SK-N-SH (cell line): ENCODE data around the gene PPP1R16B. TPM values are rescaled to one million over a fixed set of nuclear protein-coding genes. Genes with fewer than 3 reads are reported as not detected.

Source experiments
- CTCF ChIA-PET: fragments of 300-600, 350-600 bp; formaldehyde crosslinking; extraction: SDS; loops from one replicate; lab custom pipeline; 2021; lab: Yijun Ruan, JAX
- POLR2A ChIA-PET: fragments of 350-600 bp; sonication (Branson Sonifier 250); formaldehyde crosslinking; extraction: SDS; loops from one replicate; lab custom pipeline; 2020; ENCODE audit warnings: antibody characterized with exemption, inconsistent platforms; lab: Yijun Ruan, JAX
- DNase-seq: peaks from one replicate; pipeline ENCODE4 v3.0.0; 2012
- H2AFZ ChIP-seq: fragments of 200-600 bp; sonication (generic); 2 replicates; pipeline ENCODE4 v1.8.1; 2016; ENCODE audit warnings: antibody characterized with exemption, mild to moderate bottlenecking, low read depth
- H3F3A ChIP-seq: fragments of 200-600 bp; sonication (generic); replicated peaks from 2 replicates; pipeline ENCODE3; 2016; ENCODE audit warnings: antibody characterized with exemption, mild to moderate bottlenecking; ENCODE audit not compliant: insufficient read depth
- H3K27ac ChIP-seq, 2 experiments: fragments of 200-500 bp in 1 of 2; fragments of 200-600 bp in 1 of 2; sonication (Bioruptor generic) in 1 of 2; sonication (generic), shearing (Covaris generic) in 1 of 2; 2 replicates each; pipeline versions ENCODE4 v1.5.1 to v1.6.1; 2014 to 2016; ENCODE audit warnings: low read depth in 2 of 2, inconsistent platforms in 1 of 2, low read length in 1 of 2, mild to moderate bottlenecking in 1 of 2, mixed read lengths in 1 of 2
- H3K27me3 ChIP-seq: fragments of 200-600 bp; sonication (generic), shearing (Covaris generic); 2 replicates; pipeline ENCODE4 v1.6.1; 2016; ENCODE audit warnings: mixed run types; ENCODE audit not compliant: insufficient read depth
- H3K36me3 ChIP-seq, 2 experiments: fragments of 200-500 bp in 1 of 2; fragments of 200-600 bp in 1 of 2; sonication (Bioruptor generic) in 1 of 2; sonication (generic) in 1 of 2; replicated peaks in 1 of 2; 2 replicates each; pipeline versions ENCODE3 to v1.5.1; 2014 to 2016; ENCODE audit warnings: low read length in 1 of 2, mild to moderate bottlenecking in 1 of 2; ENCODE audit not compliant: insufficient read depth in 2 of 2, control insufficient read depth in 1 of 2
- H3K4me1 ChIP-seq, 2 experiments: fragments of 200-500 bp in 1 of 2; fragments of 200-600 bp in 1 of 2; sonication (Bioruptor generic) in 1 of 2; sonication (generic), shearing (Covaris generic) in 1 of 2; 2 replicates each; pipeline versions ENCODE4 v1.5.1 to v1.6.1; 2014 to 2016; ENCODE audit warnings: low read depth in 1 of 2, low read length in 1 of 2, mixed run types in 1 of 2; ENCODE audit not compliant: insufficient read depth in 2 of 2, control insufficient read depth in 1 of 2
- H3K4me2 ChIP-seq: fragments of 200-600 bp; sonication (generic), shearing (Covaris generic); 2 replicates; pipeline ENCODE4 v1.6.1; 2017; ENCODE audit warnings: mixed run types
- H3K4me3 ChIP-seq, 2 experiments: fragments of 200-500 bp in 1 of 2; fragments of 200-600 bp in 1 of 2; sonication (Bioruptor generic) in 1 of 2; sonication (generic), shearing (Covaris generic) in 1 of 2; 2 replicates each; pipeline versions ENCODE4 v1.5.1 to v1.8.1; 2014 to 2016; ENCODE audit warnings: low read depth in 2 of 2, inconsistent platforms in 1 of 2, low read length in 1 of 2, mild to moderate bottlenecking in 1 of 2, mixed read lengths in 1 of 2, moderate library complexity in 1 of 2
- H3K79me2 ChIP-seq: fragments of 200-600 bp; sonication (generic); 2 replicates; pipeline ENCODE4 v1.8.1; 2017; ENCODE audit warnings: mild to moderate bottlenecking; ENCODE audit not compliant: insufficient read depth
- H3K9ac ChIP-seq: fragments of 200-600 bp; sonication (generic); 2 replicates; pipeline ENCODE4 v1.6.1; 2017; ENCODE audit warnings: mixed run types
- H3K9me2 ChIP-seq: fragments of 200-600 bp; sonication (generic); 2 replicates; pipeline ENCODE4 v1.6.1; 2017; ENCODE audit warnings: mixed run types
- H3K9me3 ChIP-seq: fragments of 200-600 bp; sonication (generic); 2 replicates; pipeline ENCODE4 v1.6.1; 2017; ENCODE audit warnings: mixed run types, mild to moderate bottlenecking, moderate library complexity
- H4K20me1 ChIP-seq: fragments of 200-600 bp; sonication (generic); 2 replicates; pipeline ENCODE4 v1.6.1; 2017; ENCODE audit warnings: mild to moderate bottlenecking, mixed run types; ENCODE audit not compliant: insufficient read depth
- EZH2phosphoT487 ChIP-seq: fragments of 200-600 bp; sonication (generic); IDR thresholded peaks from 2 replicates; pipeline ENCODE4 v1.6.1; 2017; ENCODE audit warnings: low read depth, mixed run types, mild to moderate bottlenecking, antibody characterized with exemption, moderate library complexity, borderline replicate concordance
- FOSL2 ChIP-seq: IDR thresholded peaks from 2 replicates; pipeline ENCODE4 v1.4.0; 2012; ENCODE audit warnings: low read depth, mild to moderate bottlenecking, moderate library complexity, borderline replicate concordance
- FOXJ3 ChIP-seq: sonication (generic); formaldehyde crosslinking; IDR thresholded peaks from 2 replicates; pipeline ENCODE4 v1.5.1; 2020; ENCODE audit warnings: mild to moderate bottlenecking, missing genetic modification reagents
- NFIC ChIP-seq: IDR thresholded peaks from 2 replicates; pipeline ENCODE4 v1.4.0; 2012; ENCODE audit warnings: borderline replicate concordance
- POLR2AphosphoS5 ChIP-seq: IDR thresholded peaks from 2 replicates; pipeline ENCODE4 v1.6.1; 2012; ENCODE audit warnings: low read depth, low read length
- SMC3 ChIP-seq: IDR thresholded peaks from 2 replicates; pipeline ENCODE4 v1.6.1; 2012; ENCODE audit warnings: low read depth, low read length, improper control_type of control experiment
- TCF12 ChIP-seq: IDR thresholded peaks from 2 replicates; pipeline ENCODE4 v1.4.0; 2012
- YY1 ChIP-seq: IDR thresholded peaks from 2 replicates; pipeline ENCODE4 v1.4.0; 2012; ENCODE audit warnings: low read depth, mild to moderate bottlenecking
- WGBS: methylation state at CpG from one replicate; pipeline ENCODE4 v1.1.6; 2017; ENCODE audit warnings: low lambda C conversion rate; 5-methylcytosine and 5-hydroxymethylcytosine counted together
- polyA plus RNA-seq, 3 experiments: library from polyadenylated mRNA; depleted of rRNA; stranded (reverse); fragments of >200 nt; gene quantifications; 2 replicates each; pipeline ENCODE4 v1.2.3, GENCODE V29; 2012
- TF ChIP-seq, protein P1 (sequence below): IDR thresholded peaks from 2 replicates; pipeline ENCODE4 v1.6.1; 2012; ENCODE audit warnings: mild to moderate bottlenecking, low read depth, low read length, moderate library complexity
- TF ChIP-seq, protein P2 (sequence below): IDR thresholded peaks from 2 replicates; pipeline ENCODE4; 2012
- TF ChIP-seq, protein P3 (sequence below): fragments of 150-350 bp; IDR thresholded peaks from 2 replicates; pipeline ENCODE4 v1.6.1; 2017; ENCODE audit warnings: antibody characterized with exemption, low read length, low read depth, borderline replicate concordance
- TF ChIP-seq, protein P4 (sequence below): IDR thresholded peaks from 2 replicates; pipeline ENCODE4 v1.4.0; 2012; ENCODE audit warnings: low read depth, borderline replicate concordance
- TF ChIP-seq, protein P5 (sequence below): IDR thresholded peaks from 2 replicates; pipeline ENCODE4 v1.4.0; 2012; ENCODE audit warnings: low read depth, borderline replicate concordance

Gene PPP1R16B
- polyA plus RNA-seq, 1 of the 3 experiments (the other 2 are of a cell fraction) = 0.28 TPM

DNA sequence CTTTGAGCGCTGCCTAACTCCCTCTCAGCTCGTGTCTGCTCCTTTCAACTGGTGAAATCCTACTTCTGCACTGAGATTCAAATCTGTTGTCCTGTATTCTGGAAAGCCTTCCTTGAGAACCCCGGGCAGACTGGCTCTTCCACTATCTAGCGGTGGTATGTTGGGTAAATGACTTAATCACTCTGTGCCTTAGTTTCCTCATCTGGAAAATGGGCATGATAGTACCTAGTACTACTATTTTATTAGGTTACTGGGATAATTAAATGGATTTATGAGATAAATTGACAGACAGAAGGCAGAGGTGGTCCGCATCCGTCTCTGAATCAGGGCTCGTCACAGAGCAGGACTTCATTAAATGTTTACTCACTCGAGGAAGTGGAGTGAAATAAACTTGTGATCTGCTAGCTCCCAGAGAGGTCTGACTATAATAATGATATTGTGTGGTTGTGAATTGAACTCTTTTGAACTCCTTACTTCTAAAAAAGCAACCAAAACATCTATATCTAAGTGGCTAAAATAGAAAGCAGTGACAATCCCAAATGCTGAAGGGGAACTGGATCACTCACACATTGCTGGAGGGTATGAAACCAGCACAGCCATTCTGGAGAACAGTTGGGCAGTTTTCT is 26.6 kb downstream of the PPP1R16B start:
- no peaks in the 10 kb centered on the region for H3K9me3 ChIP-seq
- ChIA-PET POLR2A (no interaction called here), CTCF (no interaction called here)
- WGBS = 72% methylated on average over 8 of the region's 8 CpGs
- no peaks in the 10 kb centered on the region for H4K20me1 ChIP-seq
- no peak overlapping the region for H3K4me3 ChIP-seq
- H3K4me2 ChIP-seq = no peak overlapping the region
- no peaks in the 10 kb centered on the region for H3F3A ChIP-seq
- TF ChIP-seq, protein P1, sequence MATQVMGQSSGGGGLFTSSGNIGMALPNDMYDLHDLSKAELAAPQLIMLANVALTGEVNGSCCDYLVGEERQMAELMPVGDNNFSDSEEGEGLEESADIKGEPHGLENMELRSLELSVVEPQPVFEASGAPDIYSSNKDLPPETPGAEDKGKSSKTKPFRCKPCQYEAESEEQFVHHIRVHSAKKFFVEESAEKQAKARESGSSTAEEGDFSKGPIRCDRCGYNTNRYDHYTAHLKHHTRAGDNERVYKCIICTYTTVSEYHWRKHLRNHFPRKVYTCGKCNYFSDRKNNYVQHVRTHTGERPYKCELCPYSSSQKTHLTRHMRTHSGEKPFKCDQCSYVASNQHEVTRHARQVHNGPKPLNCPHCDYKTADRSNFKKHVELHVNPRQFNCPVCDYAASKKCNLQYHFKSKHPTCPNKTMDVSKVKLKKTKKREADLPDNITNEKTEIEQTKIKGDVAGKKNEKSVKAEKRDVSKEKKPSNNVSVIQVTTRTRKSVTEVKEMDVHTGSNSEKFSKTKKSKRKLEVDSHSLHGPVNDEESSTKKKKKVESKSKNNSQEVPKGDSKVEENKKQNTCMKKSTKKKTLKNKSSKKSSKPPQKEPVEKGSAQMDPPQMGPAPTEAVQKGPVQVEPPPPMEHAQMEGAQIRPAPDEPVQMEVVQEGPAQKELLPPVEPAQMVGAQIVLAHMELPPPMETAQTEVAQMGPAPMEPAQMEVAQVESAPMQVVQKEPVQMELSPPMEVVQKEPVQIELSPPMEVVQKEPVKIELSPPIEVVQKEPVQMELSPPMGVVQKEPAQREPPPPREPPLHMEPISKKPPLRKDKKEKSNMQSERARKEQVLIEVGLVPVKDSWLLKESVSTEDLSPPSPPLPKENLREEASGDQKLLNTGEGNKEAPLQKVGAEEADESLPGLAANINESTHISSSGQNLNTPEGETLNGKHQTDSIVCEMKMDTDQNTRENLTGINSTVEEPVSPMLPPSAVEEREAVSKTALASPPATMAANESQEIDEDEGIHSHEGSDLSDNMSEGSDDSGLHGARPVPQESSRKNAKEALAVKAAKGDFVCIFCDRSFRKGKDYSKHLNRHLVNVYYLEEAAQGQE = no peak
- no peaks in the 10 kb centered on the region; the same call in 1 of the 2 replicates for H3K27me3 ChIP-seq
- peaks cover 0 to 15% of the 10 kb centered on the region in 2 experiments; a peak in 2 of 4 replicates for H3K4me1 ChIP-seq
- no peaks in the 10 kb centered on the region for H3K9me2 ChIP-seq
- H3K27ac ChIP-seq = no peak overlapping the region
- H3K79me2 ChIP-seq = no peaks in the 10 kb centered on the region
- no peak for DNase-seq
- no peaks in the 10 kb centered on the region for H3K36me3 ChIP-seq
- H3K9ac ChIP-seq = no peak overlapping the region
- H2AFZ ChIP-seq = no peak overlapping the region

DNA sequence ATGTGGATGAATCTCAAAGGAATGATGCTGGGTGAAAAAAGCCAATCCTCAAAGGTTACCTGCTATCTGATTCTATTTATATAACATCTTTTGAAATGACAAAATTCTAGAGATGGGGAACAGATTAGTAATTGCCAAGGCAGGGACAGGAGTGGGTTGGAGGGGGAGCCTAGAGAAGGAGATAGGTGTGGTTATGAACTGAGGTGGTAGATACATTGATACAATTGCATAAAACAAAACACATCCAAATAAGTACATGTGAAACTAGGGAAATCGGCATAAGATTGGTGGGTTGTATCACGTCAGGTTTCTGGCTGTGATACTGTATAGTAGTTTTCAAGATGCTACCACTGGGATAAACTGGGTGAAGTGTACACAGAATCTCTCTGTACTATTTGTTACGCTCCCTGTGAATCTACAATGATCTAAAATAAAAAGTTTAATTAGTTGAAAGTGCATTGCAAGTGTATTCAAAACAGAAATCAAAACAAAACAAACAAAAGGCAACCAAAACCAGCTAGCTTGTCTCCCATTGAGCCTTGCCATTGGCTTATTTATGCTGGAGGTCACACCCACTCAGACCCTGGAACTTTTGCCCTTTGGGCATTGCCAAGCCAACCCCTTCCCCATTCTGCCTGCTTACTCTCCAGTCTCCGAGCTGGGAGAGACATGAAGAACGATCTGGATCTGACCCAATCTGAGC is 27.8 kb downstream of the PPP1R16B start:
- no peak overlapping the region for H2AFZ ChIP-seq
- H3K9ac ChIP-seq = no peak overlapping the region
- H3K79me2 ChIP-seq = no peaks in the 10 kb centered on the region
- peaks cover 0 to 15% of the 10 kb centered on the region in 2 experiments; a peak in 2 of 4 replicates for H3K4me1 ChIP-seq
- H3K9me3 ChIP-seq = no peaks in the 10 kb centered on the region
- no peak for TF ChIP-seq TCF12
- TF ChIP-seq, protein P2, sequence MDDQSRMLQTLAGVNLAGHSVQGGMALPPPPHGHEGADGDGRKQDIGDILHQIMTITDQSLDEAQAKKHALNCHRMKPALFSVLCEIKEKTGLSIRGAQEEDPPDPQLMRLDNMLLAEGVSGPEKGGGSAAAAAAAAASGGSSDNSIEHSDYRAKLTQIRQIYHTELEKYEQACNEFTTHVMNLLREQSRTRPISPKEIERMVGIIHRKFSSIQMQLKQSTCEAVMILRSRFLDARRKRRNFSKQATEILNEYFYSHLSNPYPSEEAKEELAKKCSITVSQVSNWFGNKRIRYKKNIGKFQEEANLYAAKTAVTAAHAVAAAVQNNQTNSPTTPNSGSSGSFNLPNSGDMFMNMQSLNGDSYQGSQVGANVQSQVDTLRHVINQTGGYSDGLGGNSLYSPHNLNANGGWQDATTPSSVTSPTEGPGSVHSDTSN = no peak
- TF ChIP-seq POLR2AphosphoS5 = no peak
- no peak for TF ChIP-seq EZH2phosphoT487
- TF ChIP-seq, protein P3, sequence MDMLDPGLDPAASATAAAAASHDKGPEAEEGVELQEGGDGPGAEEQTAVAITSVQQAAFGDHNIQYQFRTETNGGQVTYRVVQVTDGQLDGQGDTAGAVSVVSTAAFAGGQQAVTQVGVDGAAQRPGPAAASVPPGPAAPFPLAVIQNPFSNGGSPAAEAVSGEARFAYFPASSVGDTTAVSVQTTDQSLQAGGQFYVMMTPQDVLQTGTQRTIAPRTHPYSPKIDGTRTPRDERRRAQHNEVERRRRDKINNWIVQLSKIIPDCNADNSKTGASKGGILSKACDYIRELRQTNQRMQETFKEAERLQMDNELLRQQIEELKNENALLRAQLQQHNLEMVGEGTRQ = no peak
- TF ChIP-seq FOXJ3 (CRISPR knock-in tag) = no peak
- TF ChIP-seq YY1 = no peak
- TF ChIP-seq NFIC = no peak
- TF ChIP-seq, protein P4, sequence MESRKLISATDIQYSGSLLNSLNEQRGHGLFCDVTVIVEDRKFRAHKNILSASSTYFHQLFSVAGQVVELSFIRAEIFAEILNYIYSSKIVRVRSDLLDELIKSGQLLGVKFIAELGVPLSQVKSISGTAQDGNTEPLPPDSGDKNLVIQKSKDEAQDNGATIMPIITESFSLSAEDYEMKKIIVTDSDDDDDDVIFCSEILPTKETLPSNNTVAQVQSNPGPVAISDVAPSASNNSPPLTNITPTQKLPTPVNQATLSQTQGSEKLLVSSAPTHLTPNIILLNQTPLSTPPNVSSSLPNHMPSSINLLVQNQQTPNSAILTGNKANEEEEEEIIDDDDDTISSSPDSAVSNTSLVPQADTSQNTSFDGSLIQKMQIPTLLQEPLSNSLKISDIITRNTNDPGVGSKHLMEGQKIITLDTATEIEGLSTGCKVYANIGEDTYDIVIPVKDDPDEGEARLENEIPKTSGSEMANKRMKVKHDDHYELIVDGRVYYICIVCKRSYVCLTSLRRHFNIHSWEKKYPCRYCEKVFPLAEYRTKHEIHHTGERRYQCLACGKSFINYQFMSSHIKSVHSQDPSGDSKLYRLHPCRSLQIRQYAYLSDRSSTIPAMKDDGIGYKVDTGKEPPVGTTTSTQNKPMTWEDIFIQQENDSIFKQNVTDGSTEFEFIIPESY = no peak
- TF ChIP-seq, protein P5, sequence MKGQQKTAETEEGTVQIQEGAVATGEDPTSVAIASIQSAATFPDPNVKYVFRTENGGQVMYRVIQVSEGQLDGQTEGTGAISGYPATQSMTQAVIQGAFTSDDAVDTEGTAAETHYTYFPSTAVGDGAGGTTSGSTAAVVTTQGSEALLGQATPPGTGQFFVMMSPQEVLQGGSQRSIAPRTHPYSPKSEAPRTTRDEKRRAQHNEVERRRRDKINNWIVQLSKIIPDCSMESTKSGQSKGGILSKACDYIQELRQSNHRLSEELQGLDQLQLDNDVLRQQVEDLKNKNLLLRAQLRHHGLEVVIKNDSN = no peak
- no peak for TF ChIP-seq FOSL2
- no peak for TF ChIP-seq SMC3
- H3K4me2 ChIP-seq = no peak overlapping the region
- H3K27me3 ChIP-seq = no peaks in the 10 kb centered on the region; the same call in 1 of the 2 replicates
- no peaks in the 10 kb centered on the region for H4K20me1 ChIP-seq
- CTCF ChIA-PET = interaction anchor here (0.7 to 1.6 kb wide), 4 partner anchors 11 to 60 kb away, joined by 3 read pairs; no protein-coding TSS in a partner anchor
- H3K9me2 ChIP-seq = no peaks in the 10 kb centered on the region
- no peak for DNase-seq
- no peaks in the 10 kb centered on the region for H3K36me3 ChIP-seq
- POLR2A ChIA-PET = no interaction called here
- WGBS = 53% methylated on average over 5 of the region's 5 CpGs
- no peaks in the 10 kb centered on the region for H3F3A ChIP-seq
- H3K27ac ChIP-seq = no peak overlapping the region; a peak in 1 of 4 replicates
- H3K4me3 ChIP-seq = no peak overlapping the region
